Fibroblast of villous mesenchyme (primary cell): ENCODE results near the gene DISC1. TPM values are rescaled to one million over a fixed set of nuclear protein-coding genes. Genes with fewer than 3 reads are reported as not detected.

Experiments
- DNase-seq: peaks from one replicate; pipeline ENCODE4 v3.0.0-alpha.2; 2010; ENCODE audit warnings: low read depth
- H3K4me3 ChIP-seq: 2 replicates; pipeline ENCODE4 v1.5.1; 2011; ENCODE audit warnings: low read depth, mild to moderate bottlenecking, low read length
- total RNA-seq: library from RNA; depleted of rRNA; stranded (reverse); fragments of >200 nt; gene quantifications from 2 replicates; pipeline ENCODE4 v1.2.3, GENCODE V29; 2012
- TF ChIP-seq, protein P1 (sequence below): IDR thresholded peaks from 2 replicates; pipeline ENCODE4 v1.5.1; 2012; ENCODE audit warnings: low read depth, mild to moderate bottlenecking, low read length; ENCODE audit not compliant: insufficient read depth

The DISC1 gene
- total RNA-seq, 1 donor, result 9.9 TPM

DNA sequence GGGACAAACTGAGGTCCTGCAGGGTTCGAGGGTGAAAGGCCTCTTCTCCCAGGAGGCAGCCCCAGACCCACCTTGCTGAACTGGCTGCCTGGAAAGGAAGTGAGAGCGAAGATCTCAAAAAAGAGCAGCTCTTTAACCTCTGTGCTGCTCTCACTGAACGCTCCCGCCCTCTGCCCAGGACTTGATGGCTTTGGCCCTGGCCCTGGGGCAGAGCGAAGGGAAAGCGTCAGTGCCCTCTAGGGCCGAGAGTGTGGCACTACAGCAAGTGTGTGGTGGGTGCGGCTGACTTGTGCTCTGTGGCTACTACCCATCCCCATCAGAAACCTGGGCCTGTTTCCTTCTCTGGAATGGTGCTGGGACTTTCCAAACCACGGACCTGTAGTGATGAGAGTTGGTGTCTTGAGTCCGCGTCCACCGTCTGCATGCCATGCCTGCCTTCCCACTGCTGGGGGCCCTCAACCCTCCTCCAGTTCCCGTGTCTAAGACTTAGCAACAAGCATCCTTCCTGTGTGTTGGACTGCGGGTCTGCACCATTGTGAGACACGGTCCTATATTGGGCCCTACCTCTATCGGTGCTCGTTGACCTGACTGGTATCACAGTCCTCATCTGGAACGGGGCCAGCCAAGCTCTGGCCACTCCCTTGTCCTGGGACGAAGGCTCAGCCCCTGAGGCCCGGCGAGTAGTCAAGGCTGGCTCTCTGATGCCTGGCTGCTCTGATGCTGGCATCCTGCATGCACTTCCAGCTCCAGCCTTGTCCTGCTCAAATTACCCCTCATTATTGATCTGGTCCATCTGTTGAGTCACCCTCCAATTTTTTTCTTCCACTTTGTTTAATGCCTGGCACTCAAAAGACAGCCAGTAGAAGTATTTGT is 180.3 kb downstream of the DISC1 start:
- DNase-seq, result no peak
- no peak overlapping the region for H3K4me3 ChIP-seq
- TF ChIP-seq, protein P1, sequence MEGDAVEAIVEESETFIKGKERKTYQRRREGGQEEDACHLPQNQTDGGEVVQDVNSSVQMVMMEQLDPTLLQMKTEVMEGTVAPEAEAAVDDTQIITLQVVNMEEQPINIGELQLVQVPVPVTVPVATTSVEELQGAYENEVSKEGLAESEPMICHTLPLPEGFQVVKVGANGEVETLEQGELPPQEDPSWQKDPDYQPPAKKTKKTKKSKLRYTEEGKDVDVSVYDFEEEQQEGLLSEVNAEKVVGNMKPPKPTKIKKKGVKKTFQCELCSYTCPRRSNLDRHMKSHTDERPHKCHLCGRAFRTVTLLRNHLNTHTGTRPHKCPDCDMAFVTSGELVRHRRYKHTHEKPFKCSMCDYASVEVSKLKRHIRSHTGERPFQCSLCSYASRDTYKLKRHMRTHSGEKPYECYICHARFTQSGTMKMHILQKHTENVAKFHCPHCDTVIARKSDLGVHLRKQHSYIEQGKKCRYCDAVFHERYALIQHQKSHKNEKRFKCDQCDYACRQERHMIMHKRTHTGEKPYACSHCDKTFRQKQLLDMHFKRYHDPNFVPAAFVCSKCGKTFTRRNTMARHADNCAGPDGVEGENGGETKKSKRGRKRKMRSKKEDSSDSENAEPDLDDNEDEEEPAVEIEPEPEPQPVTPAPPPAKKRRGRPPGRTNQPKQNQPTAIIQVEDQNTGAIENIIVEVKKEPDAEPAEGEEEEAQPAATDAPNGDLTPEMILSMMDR, result peak; percentile 59

DNA sequence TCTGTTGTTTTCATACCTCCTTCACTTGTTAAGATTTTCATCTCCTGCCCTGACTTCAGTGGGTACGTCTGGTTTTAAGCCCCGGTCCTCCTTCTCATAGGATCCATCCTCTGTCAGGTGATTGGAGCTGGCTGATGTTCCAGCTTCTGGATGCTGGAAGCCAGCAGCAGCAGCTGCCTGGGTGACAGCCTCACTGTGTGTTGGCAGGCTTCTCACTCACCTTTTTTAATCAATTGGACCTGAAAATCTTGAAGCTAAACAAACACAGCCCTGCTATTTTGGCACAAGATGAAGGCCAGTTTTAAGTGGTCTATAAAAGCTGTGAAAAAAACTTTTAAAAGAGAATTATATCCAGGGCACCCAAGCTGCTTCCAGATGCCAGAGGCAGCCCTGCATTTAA is 181.0 kb downstream of the DISC1 start:
- TF ChIP-seq, protein P1, result no peak
- no peak overlapping the region for H3K4me3 ChIP-seq
- no peak for DNase-seq

DNA sequence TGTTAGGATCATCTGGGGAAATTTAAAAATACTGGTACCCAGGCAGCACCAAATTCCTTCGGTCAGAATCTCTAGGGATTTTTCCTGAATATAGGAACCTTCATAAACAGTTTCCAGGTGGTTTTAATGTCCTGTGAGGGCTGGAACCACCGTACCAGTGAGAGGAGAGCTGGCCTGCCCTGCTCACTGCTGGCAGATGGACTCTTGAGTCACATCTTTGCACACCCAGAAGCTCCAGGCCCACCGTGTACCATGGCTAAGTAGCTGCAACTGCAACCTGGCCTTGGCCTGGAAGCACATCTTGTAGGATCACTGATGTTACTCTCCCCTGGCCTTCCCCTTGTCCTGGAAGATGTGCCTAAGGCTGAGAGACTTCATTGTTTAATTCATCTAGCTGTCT is 181.5 kb downstream of the DISC1 start:
- TF ChIP-seq, protein P1, result no peak
- no peak for DNase-seq
- H3K4me3 ChIP-seq, result no peak overlapping the region

DNA sequence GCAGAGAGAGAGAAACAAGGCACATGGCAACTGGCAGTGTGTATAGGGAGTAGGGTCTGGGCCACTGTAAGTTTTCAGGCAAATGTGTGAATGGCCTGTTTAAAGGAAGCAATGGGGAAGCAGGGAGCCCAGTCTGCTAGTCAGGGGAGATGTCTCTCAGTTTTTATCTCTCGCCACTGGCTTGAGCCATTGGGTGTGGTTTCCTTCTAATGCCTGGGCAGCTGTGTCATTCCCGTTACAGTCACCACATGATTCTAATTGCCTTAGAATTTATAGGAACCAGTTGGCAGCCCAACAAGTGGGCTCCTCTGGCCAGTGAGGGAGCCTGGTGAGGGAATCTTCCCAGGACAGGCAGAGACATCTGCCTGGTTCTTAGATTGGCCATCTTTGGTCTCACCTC is 182.4 kb downstream of the DISC1 start:
- TF ChIP-seq, protein P1, result no peak
- peak; percentile 71 for DNase-seq
- no peak overlapping the region for H3K4me3 ChIP-seq

DNA sequence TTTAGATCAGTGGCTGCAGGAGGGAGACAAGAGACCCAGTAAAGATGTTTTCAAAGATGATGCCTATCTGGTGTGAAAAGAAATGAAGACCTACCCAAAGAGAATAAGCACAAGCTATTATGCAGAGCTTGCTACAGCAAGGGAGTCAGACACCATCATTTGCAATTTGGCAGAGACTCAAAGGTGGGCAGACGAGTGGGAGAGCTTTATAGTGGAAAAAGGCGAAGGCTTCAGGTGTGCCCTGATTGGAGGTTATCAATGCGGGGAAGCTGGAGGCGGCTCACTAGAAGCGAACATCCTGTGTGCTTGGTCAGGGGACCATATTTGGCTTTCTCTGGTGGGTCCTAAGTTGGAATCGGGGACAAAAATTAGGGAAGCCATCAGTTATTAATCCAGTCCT is 183.8 kb downstream of the DISC1 start:
- TF ChIP-seq, protein P1, result no peak
- H3K4me3 ChIP-seq, result no peak overlapping the region
- no peak for DNase-seq

DNA sequence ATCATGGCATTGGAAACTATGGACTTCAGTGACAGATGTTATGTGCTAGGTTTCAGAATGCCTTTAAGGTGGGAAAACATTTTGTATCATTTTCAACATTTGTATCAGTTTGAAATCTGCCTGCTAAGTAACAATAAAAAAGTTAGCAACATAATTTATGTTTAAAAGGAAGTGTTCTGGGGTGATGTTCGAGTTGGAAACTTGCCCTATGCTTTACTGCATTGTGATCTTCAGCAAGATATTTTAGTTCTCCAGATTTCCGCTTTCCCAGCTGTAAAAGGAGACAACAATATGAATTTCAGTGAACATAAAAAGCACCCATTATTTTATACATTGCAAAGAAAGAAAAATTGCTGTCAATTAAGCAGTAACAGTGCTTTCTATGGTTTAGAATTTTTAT is 187.4 kb downstream of the DISC1 start:
- DNase-seq, result peak; percentile 63
- TF ChIP-seq, protein P1, result no peak

More for the DNA sequence above, 187.4 kb downstream of the DISC1 start:
- no peak overlapping the region for H3K4me3 ChIP-seq
